ENCODE data around the gene PRSS37. TPM values are rescaled to one million over a fixed set of nuclear protein-coding genes. Genes with fewer than 3 reads are reported as not detected.

Gene PRSS37
- total and polyA plus RNA-seq, 2 of the 13 experiments (the other 11 are each of a cell fraction or from before 2014, with no cell fraction given) = not detected

GRCh38 chr7:141788296-141788695, 53.0 kb downstream of the PRSS37 start:
- POLR2A ChIA-PET = no interaction called here

More at GRCh38 chr7:141788296-141788695, 53.0 kb downstream of the PRSS37 start:
- H3K79me2 ChIP-seq (ENCODE audit: insufficient read depth, low read length) = no peaks in the 10 kb centered on the region
- H3K27ac ChIP-seq (ENCODE audit: extremely low read length, insufficient read depth, low read length) = no peak overlapping the region
- TF ChIP-seq TBX3 (IDR thresholded peaks at IDR 0.05; ENCODE audit: borderline replicate concordance) = no peak
- ATAC-seq = no peak
- CTCF ChIA-PET (ENCODE audit: low intra/inter-chr PET ratio, low total read pairs) = no interaction called here
- no peak overlapping the region for H3K9ac ChIP-seq (ENCODE audit: insufficient read depth, low read depth, low read length)
- WGBS (ENCODE audit: low lambda C conversion rate) = 94% methylated on average over 2 of the region's 2 CpGs
- intact Hi-C loops (cut with micrococcal nuclease; ENCODE audit: unreplicated experiment) = no loop called here
- in situ Hi-C loops (cut with HindIII; ENCODE audit: extremely low pct_ligation_motif_present, low pct_unique_long_range_greater_than_20kb) = no loop called here
- H3K9me3 ChIP-seq (ENCODE audit: low read length) = no peaks in the 10 kb centered on the region
- no peak overlapping the region for H3K4me2 ChIP-seq (ENCODE audit: low read depth, low read length)
- BruUV-seq (replicated peaks) = no TSS peak
- no peaks in the 10 kb centered on the region for H3K4me1 ChIP-seq (ENCODE audit: insufficient read depth, low read length)
- DNase-seq (ENCODE audit: low spot score) = no peak
- H3K27me3 ChIP-seq (ENCODE audit: control insufficient read depth in 1 of 2, insufficient read depth in 2 of 2, low read length in 2 of 2) = no peaks in the 10 kb centered on the region
- no peak overlapping the region for H3K4me3 ChIP-seq (replicated peaks in 1 of 3; ENCODE audit: insufficient read depth in 1 of 3, low read depth in 2 of 3, low read length in 3 of 3)
- H4K20me1 ChIP-seq (ENCODE audit: insufficient read depth, low read length) = peaks cover 9% of the 10 kb centered on the region; the same call in 1 of the 2 replicates
- H3K36me3 ChIP-seq (replicated peaks in 1 of 2; ENCODE audit: control insufficient read depth in 1 of 2, insufficient read depth in 2 of 2, low read length in 2 of 2) = peaks cover 2 to 23% of the 10 kb centered on the region in 2 experiments; a peak in 3 of 5 replicates
- no peak overlapping the region for H2AFZ ChIP-seq (ENCODE audit: low read length)
- no peak for FAIRE-seq

Other genes starting within 250 kb of the PRSS37 start
- 10.5 and 12.5 TPM in 2 replicates for gene DENND11, start 139.3 kb downstream of the PRSS37 start, total RNA-seq (2016; rRNA removed; fragmentation: Illumina TruSeq; extraction: Trizol)
- gene DENND11, start 139.3 kb downstream of the PRSS37 start, polyA plus RNA-seq (2011; rRNA removed) = 7.1 and 8.6 TPM in 2 replicates
- not detected in 2 replicates for gene WEE2, start 133.1 kb downstream of the PRSS37 start, total RNA-seq (2016; rRNA removed; fragmentation: Illumina TruSeq; extraction: Trizol)
- gene WEE2, start 133.1 kb downstream of the PRSS37 start, polyA plus RNA-seq (2011; rRNA removed) = not detected in 2 replicates
- gene SSBP1, start 103.1 kb downstream of the PRSS37 start, total RNA-seq (2016; rRNA removed; fragmentation: Illumina TruSeq; extraction: Trizol) = 254 and 363 TPM in 2 replicates
- 52.9 and 64.4 TPM in 2 replicates for gene SSBP1, start 103.1 kb downstream of the PRSS37 start, polyA plus RNA-seq (2011; rRNA removed)
- 0.55 and 1.1 TPM in 2 replicates for gene TAS2R3, start 77.4 kb downstream of the PRSS37 start, total RNA-seq (2016; rRNA removed; fragmentation: Illumina TruSeq; extraction: Trizol)
- gene TAS2R3, start 77.4 kb downstream of the PRSS37 start, polyA plus RNA-seq (2011; rRNA removed) = 0.72 and 0.74 TPM in 2 replicates
- gene TAS2R4, start 64.8 kb downstream of the PRSS37 start, total RNA-seq (2016; rRNA removed; fragmentation: Illumina TruSeq; extraction: Trizol) = 0.28 and 0.80 TPM in 2 replicates
- 0.69 and 0.71 TPM in 2 replicates for gene TAS2R4, start 64.8 kb downstream of the PRSS37 start, polyA plus RNA-seq (2011; rRNA removed)
- gene TAS2R5, start 51.3 kb downstream of the PRSS37 start, total RNA-seq (2016; rRNA removed; fragmentation: Illumina TruSeq; extraction: Trizol) = 0.65 and 1.7 TPM in 2 replicates
- 2.9 and 4.5 TPM in 2 replicates for gene TAS2R5, start 51.3 kb downstream of the PRSS37 start, polyA plus RNA-seq (2011; rRNA removed)
- gene OR9A4, start 74.9 kb upstream of the PRSS37 start, total RNA-seq (2016; rRNA removed; fragmentation: Illumina TruSeq; extraction: Trizol) = not detected in 2 replicates
- gene OR9A4, start 74.9 kb upstream of the PRSS37 start, polyA plus RNA-seq (2011; rRNA removed) = 0.10 TPM in 1 of 2 replicates, not detected in the other
- not detected in 2 replicates for gene CLEC5A, start 105.5 kb upstream of the PRSS37 start, total RNA-seq (2016; rRNA removed; fragmentation: Illumina TruSeq; extraction: Trizol)
- not detected in 2 replicates for gene CLEC5A, start 105.5 kb upstream of the PRSS37 start, polyA plus RNA-seq (2011; rRNA removed)
- gene TAS2R38, start 132.3 kb upstream of the PRSS37 start, total RNA-seq (2016; rRNA removed; fragmentation: Illumina TruSeq; extraction: Trizol) = not detected in 2 replicates
- not detected in 2 replicates for gene TAS2R38, start 132.3 kb upstream of the PRSS37 start, polyA plus RNA-seq (2011; rRNA removed)
- gene MGAM, start 154.4 kb upstream of the PRSS37 start, total RNA-seq (2016; rRNA removed; fragmentation: Illumina TruSeq; extraction: Trizol) = 0.03 and 0.20 TPM in 2 replicates
- 0.16 and 0.34 TPM in 2 replicates for gene MGAM, start 154.4 kb upstream of the PRSS37 start, polyA plus RNA-seq (2011; rRNA removed)

Data from HepG2 (cell line).